HG03060 (cell line): ENCODE measurements around the gene ZBTB12.
"Not testable (repeated sequence)": the region's sequence is repeated elsewhere in the genome, so short reads cannot be mapped to it uniquely, and the experiment has no call there.

Experiments
- ATAC-seq: cut with Tn5 transposase; IDR thresholded peaks from one replicate; pipeline ENCODE4 v1.9.1; 2021; ENCODE audit warnings: low read depth, moderate number of reproducible peaks; ENCODE audit not compliant: unreplicated experiment

The ZBTB12 gene

GRCh38 chr6:31922942-31923341 is 21.1 kb upstream of the ZBTB12 start:
- ATAC-seq, result no peak

GRCh38 chr6:31920811-31921210 is 18.9 kb upstream of the ZBTB12 start:
- no peak for ATAC-seq

DNA sequence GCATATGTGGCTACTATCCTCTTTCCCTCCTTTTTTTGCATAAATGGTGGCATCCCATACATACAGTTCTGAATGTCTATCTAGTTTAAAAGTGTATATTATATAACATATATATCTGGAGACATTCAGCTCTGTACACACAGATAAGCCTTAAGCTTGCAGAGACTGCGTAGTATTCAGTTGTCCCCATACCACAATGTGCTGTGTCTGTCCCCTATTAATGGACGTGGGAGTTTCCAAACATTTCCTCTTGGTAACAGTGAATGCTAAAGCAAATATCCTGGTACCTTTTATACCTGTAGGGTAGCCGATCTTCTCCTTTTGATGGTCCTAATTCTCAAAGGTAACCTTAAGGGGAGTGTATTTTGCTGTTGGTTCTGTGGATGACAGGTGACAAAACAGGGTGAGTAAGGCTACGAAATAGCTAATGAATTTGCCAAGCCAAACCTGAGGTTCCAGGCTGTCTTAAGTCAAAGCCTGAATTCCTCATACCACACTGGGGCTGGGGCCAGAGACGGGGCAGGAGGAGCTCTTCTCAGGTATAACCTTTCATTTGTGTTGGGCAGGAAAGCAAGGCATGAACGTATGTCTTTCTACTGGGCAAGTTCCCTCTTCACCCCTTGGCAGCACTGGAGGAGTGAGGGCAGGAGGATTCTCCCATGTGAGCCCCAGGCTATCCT is 17.9 kb upstream of the ZBTB12 start:
- ATAC-seq, result no peak

DNA sequence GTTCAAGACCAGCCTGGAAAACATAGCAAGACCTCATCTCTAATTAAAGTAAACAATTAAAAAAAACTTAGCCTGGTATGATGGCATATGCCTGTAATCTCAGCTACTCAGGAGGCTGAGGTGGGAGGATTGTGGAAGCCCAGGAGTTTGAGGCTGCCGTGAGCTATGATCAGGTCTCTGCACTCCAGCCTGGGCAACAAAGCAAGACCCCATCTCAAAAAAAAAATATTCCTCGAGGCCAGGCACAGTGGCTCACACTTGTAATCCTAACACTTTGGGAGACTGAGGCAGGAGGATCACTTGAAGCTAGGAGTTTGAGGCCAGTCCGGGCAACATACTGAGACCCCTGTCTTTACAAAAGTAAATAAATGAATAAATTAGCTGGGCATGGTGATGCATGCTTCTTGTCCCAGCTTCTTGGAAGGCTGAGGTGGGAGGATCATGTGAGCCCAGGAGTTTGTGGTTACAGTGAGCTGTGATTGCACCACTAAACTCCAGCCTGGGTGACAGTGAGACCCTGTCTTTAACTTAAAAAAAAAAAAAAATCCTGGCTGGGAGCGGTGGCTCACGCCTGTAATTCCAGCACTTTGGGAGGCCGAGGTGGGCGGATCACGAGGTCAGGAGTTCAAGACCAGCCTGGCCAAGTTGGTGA is 16.3 kb upstream of the ZBTB12 start:
- ATAC-seq, result no peak

DNA sequence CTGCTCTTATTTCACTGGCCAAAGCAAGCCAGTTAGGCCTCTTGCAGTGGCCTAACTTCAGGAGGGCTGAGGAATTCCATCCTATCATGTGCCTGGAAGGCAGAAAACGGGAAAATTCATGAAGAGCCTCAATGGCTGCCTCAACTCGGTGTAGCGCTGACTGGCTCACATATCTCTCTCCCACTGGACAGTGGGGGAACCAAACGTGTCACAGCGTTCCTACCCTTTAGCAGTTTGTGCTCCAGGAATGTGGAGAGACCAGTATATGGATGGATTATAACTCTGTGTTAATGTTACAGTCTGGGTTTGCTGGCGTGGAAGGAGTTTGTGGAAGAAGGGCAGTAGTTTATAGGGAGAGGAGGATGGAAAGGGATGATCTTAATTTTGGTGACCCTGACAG is 13.9 kb upstream of the ZBTB12 start:
- no peak for ATAC-seq

- ATAC-seq, result no peak
Observed at GRCh38 chr6:31915351-31915750, 13.5 kb upstream of the ZBTB12 start.

GRCh38 chr6:31911826-31912585 is 10.1 kb upstream of the ZBTB12 start:
- no peak for ATAC-seq

- not testable (repeated sequence) for ATAC-seq
Observed at GRCh38 chr6:31909298-31909697, 7.4 kb upstream of the ZBTB12 start.

DNA sequence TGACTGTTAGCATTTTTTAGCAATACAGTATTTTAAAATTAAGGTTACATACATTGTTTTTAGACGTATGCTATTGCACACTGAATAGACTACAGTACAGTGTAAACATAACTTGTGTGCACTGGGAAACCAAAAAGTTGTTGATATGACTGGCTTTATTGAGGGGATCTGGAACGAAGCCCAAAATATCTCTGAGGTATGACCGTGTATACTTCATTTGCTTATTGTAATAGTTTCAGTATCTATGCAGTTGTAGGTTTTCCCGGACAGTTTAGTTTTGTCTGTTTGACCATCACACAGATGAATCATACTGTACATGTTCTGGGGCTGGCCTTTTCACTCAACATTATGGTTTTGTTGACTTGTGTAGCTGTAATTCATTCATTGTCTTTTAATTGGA is 6.9 kb upstream of the ZBTB12 start:
- peak; percentile 61 for ATAC-seq

GRCh38 chr6:31908255-31908654 is 6.4 kb upstream of the ZBTB12 start:
- not testable (repeated sequence) for ATAC-seq

DNA sequence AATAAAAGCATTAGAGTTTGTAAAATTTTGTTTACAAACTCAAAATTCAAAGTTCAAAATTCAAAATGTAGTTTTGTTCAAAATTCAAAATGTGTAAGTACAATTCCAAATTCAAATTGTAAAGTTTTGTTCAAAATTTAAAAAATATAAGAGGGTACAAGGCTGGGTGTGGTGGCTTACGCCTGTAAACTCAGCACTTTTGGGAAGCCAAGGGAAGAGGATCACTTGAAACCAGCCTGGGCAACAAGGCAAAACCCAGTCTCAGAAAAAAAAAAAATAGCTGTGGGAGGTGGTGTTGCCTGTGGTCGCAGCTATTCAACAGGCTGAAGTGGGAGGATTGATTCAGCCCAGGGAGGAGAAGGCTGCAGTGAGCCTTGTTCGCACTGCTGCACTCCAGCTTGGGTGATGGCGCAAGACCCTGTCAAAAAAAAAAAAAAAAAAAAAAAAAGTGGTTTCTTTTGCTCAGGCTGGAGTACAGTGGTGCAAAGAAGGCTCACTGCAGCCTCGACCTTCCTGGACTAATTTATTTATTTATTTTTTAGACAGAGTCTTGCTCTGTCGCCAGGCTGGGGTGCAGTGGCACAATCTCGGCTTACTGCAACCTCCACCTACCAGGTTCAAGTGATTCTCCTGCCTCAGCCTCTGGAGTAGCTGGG is 5.4 kb upstream of the ZBTB12 start:
- no peak for ATAC-seq

DNA sequence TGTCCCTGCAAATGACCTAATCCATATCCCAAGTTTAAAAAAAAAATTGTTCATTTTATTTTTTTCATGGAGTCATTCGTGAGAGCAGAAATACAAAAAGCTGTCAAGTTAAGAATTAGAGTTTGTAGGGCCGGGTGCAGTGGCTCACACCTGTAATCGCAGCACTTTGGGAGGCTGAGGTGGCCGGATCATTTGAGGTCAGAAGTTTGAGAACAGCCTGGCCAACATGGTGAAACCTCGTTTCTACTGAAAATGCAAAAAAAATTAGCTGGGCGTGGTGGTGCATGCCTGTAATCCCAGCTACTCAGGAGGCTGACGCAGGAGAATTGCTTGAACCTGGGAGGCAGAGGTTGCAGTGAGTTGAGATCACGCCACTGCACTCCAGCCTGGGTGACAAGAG is 4.8 kb upstream of the ZBTB12 start:
- not testable (repeated sequence) for ATAC-seq

- no peak for ATAC-seq
Observed at GRCh38 chr6:31906122-31906521, 4.2 kb upstream of the ZBTB12 start.

- ATAC-seq, result no peak
Observed at GRCh38 chr6:31905041-31905440, 3.2 kb upstream of the ZBTB12 start.

- ATAC-seq, result no peak
Observed at GRCh38 chr6:31903957-31904356, 2.1 kb upstream of the ZBTB12 start.

GRCh38 chr6:31901415-31901952 is 402 bp downstream of the ZBTB12 start:
- no peak for ATAC-seq

GRCh38 chr6:31900917-31901414 is 920 bp downstream of the ZBTB12 start:
- no peak for ATAC-seq

GRCh38 chr6:31899882-31900722 is 1.8 kb downstream of the ZBTB12 start:
- ATAC-seq, result no peak

DNA sequence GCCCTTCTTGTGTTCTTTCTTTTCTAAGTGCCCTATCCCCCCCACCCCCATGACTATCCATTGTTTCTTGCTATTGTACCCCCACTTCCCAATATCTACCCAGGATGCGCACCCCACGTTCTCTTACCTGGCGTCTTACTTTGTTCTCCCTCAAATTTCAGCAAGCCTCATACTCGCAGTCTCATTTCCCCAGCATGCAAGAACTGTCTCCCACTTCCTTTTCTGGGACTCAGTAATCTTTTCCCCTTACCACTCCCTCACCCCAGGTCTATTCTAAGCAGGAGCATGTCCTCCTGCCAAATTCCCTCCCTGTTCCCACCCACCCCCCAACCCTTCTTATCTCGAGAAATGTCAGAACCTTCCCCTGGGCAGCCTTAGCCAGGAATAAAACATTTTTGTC is 2.7 kb downstream of the ZBTB12 start:
- no peak for ATAC-seq
